T-helper 2 cell treated with Interferon-gamma antibody and Interleukin-4, amounts not matched to agents 100 ng/mL and 5 ng/mL, for 36 hours (primary cell): ENCODE results near the gene VIPR1. TPM values are rescaled to one million over a fixed set of nuclear protein-coding genes. Genes with fewer than 3 reads are reported as not detected.

Experiments
- intact Hi-C: fragments of 100-400 bp; cut with micrococcal nuclease; formaldehyde crosslinking; loops from one replicate; pipeline ENCODE4 v1.15.1; 2023
- total RNA-seq: library from RNA; stranded (reverse); gene quantifications from 2 replicates; pipeline ENCODE4 v1.2.3, GENCODE V29; 2022

The VIPR1 gene
- total RNA-seq, 1 donor from 2014 or later: 3.8 TPM

- intact Hi-C loops: no loop called here
Observed at GRCh38 chr3:42531470-42531869, 29.0 kb downstream of the VIPR1 start.

GRCh38 chr3:42532229-42532628, 29.8 kb downstream of the VIPR1 start:
- intact Hi-C loops: no loop called here

GRCh38 chr3:42533161-42533897, 30.9 kb downstream of the VIPR1 start:
- intact Hi-C loops: no loop called here

- intact Hi-C loops: no loop called here
Observed at GRCh38 chr3:42535981-42536784, 33.7 kb downstream of the VIPR1 start.

GRCh38 chr3:42537350-42537749, 34.9 kb downstream of the VIPR1 start:
- intact Hi-C loops: no loop called here

- intact Hi-C loops: loop anchor here (1.0 kb wide), 1 partner anchor 38 kb away; the partner anchor contains the start of gene VIPR1
Observed at GRCh38 chr3:42539871-42540714, 37.6 kb downstream of the VIPR1 start.

- intact Hi-C loops: no loop called here
Observed at GRCh38 chr3:42541079-42541478, 38.6 kb downstream of the VIPR1 start.

- intact Hi-C loops: loop anchor here (5.0 kb wide), 1 partner anchor 297 kb away; no protein-coding TSS in a partner anchor
Observed at GRCh38 chr3:42544492-42545283, 42.2 kb downstream of the VIPR1 start.

GRCh38 chr3:42545284-42545900, 42.9 kb downstream of the VIPR1 start:
- intact Hi-C loops: loop anchor here (5.0 kb wide), 1 partner anchor 298 kb away; no protein-coding TSS in a partner anchor

GRCh38 chr3:42546691-42547213, 44.3 kb downstream of the VIPR1 start:
- intact Hi-C loops: loop anchor here (1.0 to 5.0 kb wide), 2 partner anchors 44 to 299 kb away; partner anchors contain the start of gene VIPR1

GRCh38 chr3:42547401-42547945, 45.0 kb downstream of the VIPR1 start:
- intact Hi-C loops: loop anchor here (1.0 to 5.0 kb wide), 2 partner anchors 45 to 300 kb away; partner anchors contain the start of gene VIPR1

- intact Hi-C loops: loop anchor here (5.0 kb wide), 1 partner anchor 302 kb away; no protein-coding TSS in a partner anchor
Observed at GRCh38 chr3:42549131-42549530, 46.7 kb downstream of the VIPR1 start.

- intact Hi-C loops: loop anchor here (10.0 kb wide), 1 partner anchor 195 kb away; no protein-coding TSS in a partner anchor
Observed at GRCh38 chr3:42550250-42550649, 47.8 kb downstream of the VIPR1 start.

- intact Hi-C loops: loop anchor here (10.0 kb wide), 1 partner anchor 192 kb away; no protein-coding TSS in a partner anchor
Observed at GRCh38 chr3:42552830-42553229, 50.4 kb downstream of the VIPR1 start.

- intact Hi-C loops: loop anchor here (1.0 to 10.0 kb wide), 4 partner anchors 26 to 189 kb away; partner anchors contain the start of gene VIPR1
Observed at GRCh38 chr3:42556089-42556632, 53.7 kb downstream of the VIPR1 start.

GRCh38 chr3:42556817-42557216, 54.4 kb downstream of the VIPR1 start:
- intact Hi-C loops: loop anchor here (1.0 to 10.0 kb wide), 4 partner anchors 25 to 188 kb away; partner anchors contain the start of gene VIPR1

GRCh38 chr3:42557854-42558253, 55.4 kb downstream of the VIPR1 start:
- intact Hi-C loops: loop anchor here (10.0 kb wide), 1 partner anchor 187 kb away; no protein-coding TSS in a partner anchor

- intact Hi-C loops: no loop called here
Observed at GRCh38 chr3:42562047-42562907, 59.8 kb downstream of the VIPR1 start.
